ENCODE measurements around the gene BCAS3. TPM values are rescaled to one million over a fixed set of nuclear protein-coding genes. Genes with fewer than 3 reads are reported as not detected.

BCAS3 gene
- total and polyA plus RNA-seq, 2 donors: 6.9 to 12.4 TPM

DNA sequence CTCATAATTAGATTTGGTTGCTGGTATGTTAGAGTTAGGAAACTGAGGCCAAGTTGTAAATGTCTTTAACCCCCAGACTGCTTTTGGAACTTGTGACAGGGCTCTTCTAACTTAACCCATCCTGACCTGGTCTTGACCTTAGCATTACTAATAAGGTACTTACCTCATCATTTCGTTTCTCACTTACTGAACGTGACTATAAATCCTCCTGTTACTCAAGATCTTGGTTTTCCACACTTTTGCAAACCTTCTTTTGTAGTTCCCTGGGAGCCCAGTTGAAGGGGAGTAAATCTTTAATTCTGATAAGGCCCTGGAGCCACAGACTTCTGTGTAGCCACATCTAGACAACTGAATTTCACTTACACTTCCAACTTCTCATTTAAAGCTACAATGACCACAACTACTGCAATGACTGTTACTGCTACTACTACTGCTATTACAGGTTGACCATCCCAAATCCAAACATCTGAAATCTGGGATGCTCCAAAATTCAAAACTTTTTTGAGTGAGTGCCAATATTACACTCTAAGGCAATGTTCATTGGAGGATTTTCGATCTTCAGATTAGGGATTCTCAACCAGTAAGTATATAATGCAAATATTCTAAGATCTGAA, 473.1 kb downstream of the BCAS3 start:
- H3K4me3 ChIP-seq (ENCODE audit: low read length in 2 of 2): no peak overlapping the region
- H3K4me1 ChIP-seq (ENCODE audit: control insufficient read depth in 2 of 2, insufficient read depth in 2 of 2, low read length in 2 of 2): peaks cover 3 to 10% of the 10 kb centered on the region in 2 donors
- no peaks in the 10 kb centered on the region for H3K36me3 ChIP-seq (ENCODE audit: control insufficient read depth in 2 of 2, insufficient read depth in 2 of 2, low read length in 1 of 2)
- DNase-seq (ENCODE audit: low read depth in 6 of 9, low spot score in 9 of 9): no peak
- H3K27ac ChIP-seq (ENCODE audit: low read depth in 1 of 2, low read length in 1 of 2): no peak overlapping the region
- WGBS: 99% methylated on average over 3 of the region's 3 CpGs
- H3K27me3 ChIP-seq (ENCODE audit: control insufficient read depth in 2 of 2, insufficient read depth in 1 of 2, low read length in 1 of 2): no peaks in the 10 kb centered on the region
- no peaks in the 10 kb centered on the region for H3K9me3 ChIP-seq (ENCODE audit: control insufficient read depth in 2 of 2, insufficient read depth in 1 of 2, low read length in 1 of 2)

DNA sequence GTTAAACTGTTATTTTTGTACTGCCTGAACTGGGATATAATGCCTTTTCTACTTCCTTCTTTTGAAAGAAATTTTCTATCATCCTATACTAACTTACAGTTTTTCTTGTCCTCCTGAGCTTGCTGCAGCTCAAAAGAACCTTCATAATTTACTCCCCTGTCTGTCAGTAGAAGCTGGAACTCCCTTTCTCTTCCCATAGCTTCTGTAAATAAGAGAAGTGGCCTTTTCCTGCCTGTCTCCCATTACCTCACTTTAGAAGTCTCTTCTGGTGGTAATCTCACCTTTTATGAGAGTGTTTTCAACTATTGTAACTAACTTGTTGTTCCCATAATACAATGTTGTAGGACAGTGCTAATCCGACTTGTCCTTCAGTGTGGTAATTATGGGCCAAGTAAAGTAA, 475.2 kb downstream of the BCAS3 start:
- DNase-seq (ENCODE audit: low read depth in 6 of 9, low spot score in 9 of 9): no peak
- 96% methylated on average over 1 of the region's 1 CpG for WGBS
- no peak overlapping the region for H3K27ac ChIP-seq (ENCODE audit: low read depth in 1 of 2, low read length in 1 of 2)
- H3K4me1 ChIP-seq (ENCODE audit: control insufficient read depth in 2 of 2, insufficient read depth in 2 of 2, low read length in 2 of 2): peaks cover 3 to 6% of the 10 kb centered on the region in 2 donors
- no peaks in the 10 kb centered on the region for H3K27me3 ChIP-seq (ENCODE audit: control insufficient read depth in 2 of 2, insufficient read depth in 1 of 2, low read length in 1 of 2)
- no peaks in the 10 kb centered on the region for H3K9me3 ChIP-seq (ENCODE audit: control insufficient read depth in 2 of 2, insufficient read depth in 1 of 2, low read length in 1 of 2)
- H3K36me3 ChIP-seq (ENCODE audit: control insufficient read depth in 2 of 2, insufficient read depth in 2 of 2, low read length in 1 of 2): no peaks in the 10 kb centered on the region
- no peak overlapping the region for H3K4me3 ChIP-seq (ENCODE audit: low read length in 2 of 2)

DNA sequence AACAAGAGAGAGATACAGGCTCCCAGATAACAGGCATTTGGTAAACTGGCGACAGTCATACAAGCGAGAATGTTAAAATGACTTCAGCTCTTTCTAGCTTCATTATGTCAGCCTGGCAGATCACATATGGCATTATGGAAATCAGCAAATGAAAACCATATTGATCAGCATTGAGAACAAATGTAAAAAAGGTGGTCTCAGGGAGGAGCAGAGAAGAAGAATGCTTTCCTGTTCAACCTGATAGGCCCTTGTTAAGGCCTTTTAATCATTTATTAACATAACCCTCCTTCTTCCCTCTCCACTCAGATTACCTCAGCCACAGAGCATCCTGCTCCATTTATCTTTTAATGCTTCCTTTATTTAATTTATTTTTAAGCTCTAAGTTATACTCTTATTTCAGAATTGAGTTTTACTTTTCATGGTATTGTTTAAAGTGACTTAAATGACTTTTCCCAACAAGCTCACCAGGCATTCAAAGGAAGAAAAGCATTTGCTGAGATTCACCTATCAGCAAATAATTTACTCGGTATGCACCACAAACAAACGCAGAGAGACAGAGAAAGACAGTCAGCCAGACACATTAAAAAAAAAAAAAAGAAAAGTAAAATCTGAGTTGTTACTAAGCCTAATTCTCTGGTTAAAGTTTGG, 478.1 kb downstream of the BCAS3 start:
- no peaks in the 10 kb centered on the region for H3K27me3 ChIP-seq (ENCODE audit: control insufficient read depth in 2 of 2, insufficient read depth in 1 of 2, low read length in 1 of 2)
- DNase-seq (ENCODE audit: low read depth in 6 of 9, low spot score in 9 of 9): no peak

DNA sequence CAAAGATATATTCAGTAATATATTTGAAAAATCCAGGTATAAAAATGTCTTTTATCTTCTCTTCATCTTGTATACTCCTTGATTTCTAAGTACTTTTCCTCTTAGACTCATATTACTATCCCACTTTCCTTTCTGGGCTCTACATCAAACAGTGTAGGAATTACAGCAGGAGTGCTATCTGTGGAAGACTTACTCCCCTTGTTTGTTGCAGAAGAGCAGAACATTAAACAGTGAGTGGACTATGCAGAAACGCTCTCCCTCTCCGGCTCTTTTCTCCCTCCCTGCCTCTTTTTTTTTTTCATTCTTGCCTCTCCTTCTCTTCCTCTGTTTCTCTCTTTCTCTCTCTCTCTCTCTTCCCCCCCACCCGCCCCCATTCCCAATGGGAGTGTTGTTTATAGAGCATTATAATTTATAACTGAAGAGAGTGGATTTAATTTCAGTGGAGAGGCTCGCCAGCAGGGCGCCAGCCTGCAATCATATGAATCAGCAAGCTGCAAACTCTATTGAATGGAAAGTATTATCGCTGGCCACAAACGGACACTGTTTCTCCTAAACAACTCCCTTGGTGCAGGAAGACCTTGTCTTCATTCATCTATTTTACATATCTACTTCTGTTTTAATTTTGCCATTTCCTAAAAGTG, 479.7 kb downstream of the BCAS3 start:
- Histone ChIP-seq H3K36me3 (ENCODE audit: control insufficient read depth in 2 of 2, insufficient read depth in 2 of 2, low read length in 1 of 2) (no peaks in the 10 kb centered on the region), H3K4me3 (ENCODE audit: low read length in 2 of 2) (no peak overlapping the region), H3K27ac (ENCODE audit: low read depth in 1 of 2, low read length in 1 of 2) (no peak overlapping the region), H3K9me3 (ENCODE audit: control insufficient read depth in 2 of 2, insufficient read depth in 1 of 2, low read length in 1 of 2) (no peaks in the 10 kb centered on the region), H3K27me3 (ENCODE audit: control insufficient read depth in 2 of 2, insufficient read depth in 1 of 2, low read length in 1 of 2) (no peaks in the 10 kb centered on the region), H3K4me1 (ENCODE audit: control insufficient read depth in 2 of 2, insufficient read depth in 2 of 2, low read length in 2 of 2) (peaks cover 3 to 4% of the 10 kb centered on the region in 2 donors)
- WGBS: 91% methylated on average over 7 of the region's 7 CpGs
- DNase-seq (ENCODE audit: low read depth in 6 of 9, low spot score in 9 of 9): no peak

More for the DNA sequence above, 478.1 kb downstream of the BCAS3 start:
- Histone ChIP-seq H3K36me3 (ENCODE audit: control insufficient read depth in 2 of 2, insufficient read depth in 2 of 2, low read length in 1 of 2) (no peaks in the 10 kb centered on the region), H3K4me1 (ENCODE audit: control insufficient read depth in 2 of 2, insufficient read depth in 2 of 2, low read length in 2 of 2) (peaks cover 1 to 2% of the 10 kb centered on the region in 2 donors), H3K4me3 (ENCODE audit: low read length in 2 of 2) (no peak overlapping the region), H3K27ac (ENCODE audit: low read depth in 1 of 2, low read length in 1 of 2) (no peak overlapping the region), H3K9me3 (ENCODE audit: control insufficient read depth in 2 of 2, insufficient read depth in 1 of 2, low read length in 1 of 2) (no peaks in the 10 kb centered on the region)
- WGBS: 98% methylated on average over 4 of the region's 4 CpGs

DNA sequence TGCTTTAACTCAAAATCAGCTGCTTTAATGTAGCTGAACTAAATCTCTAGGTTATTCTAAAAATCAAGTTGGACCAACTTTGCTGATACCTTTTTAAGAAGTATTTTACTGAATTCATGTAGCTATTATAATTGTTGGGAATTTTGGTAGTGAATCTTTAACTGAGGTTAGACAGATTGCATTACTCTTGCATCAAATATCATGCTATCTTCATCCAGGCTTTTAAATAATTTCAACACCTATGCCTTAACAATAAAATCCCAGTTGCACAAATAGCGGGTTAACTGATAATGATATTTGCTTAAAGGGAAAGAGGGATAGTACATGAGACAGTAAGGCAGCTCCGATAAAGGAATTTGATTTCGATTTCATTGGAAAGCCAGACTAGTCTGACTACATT, 480.7 kb downstream of the BCAS3 start:
- H3K27me3 ChIP-seq (ENCODE audit: control insufficient read depth in 2 of 2, insufficient read depth in 1 of 2, low read length in 1 of 2): no peaks in the 10 kb centered on the region
- 95% methylated on average over 3 of the region's 3 CpGs for WGBS
- H3K4me1 ChIP-seq (ENCODE audit: control insufficient read depth in 2 of 2, insufficient read depth in 2 of 2, low read length in 2 of 2): peaks cover 3 to 4% of the 10 kb centered on the region in 2 donors
- H3K9me3 ChIP-seq (ENCODE audit: control insufficient read depth in 2 of 2, insufficient read depth in 1 of 2, low read length in 1 of 2): no peaks in the 10 kb centered on the region
- DNase-seq (ENCODE audit: low read depth in 6 of 9, low spot score in 9 of 9): no peak
- no peak overlapping the region for H3K4me3 ChIP-seq (ENCODE audit: low read length in 2 of 2)
- H3K27ac ChIP-seq (ENCODE audit: low read depth in 1 of 2, low read length in 1 of 2): no peak overlapping the region
- H3K36me3 ChIP-seq (ENCODE audit: control insufficient read depth in 2 of 2, insufficient read depth in 2 of 2, low read length in 1 of 2): no peaks in the 10 kb centered on the region

DNA sequence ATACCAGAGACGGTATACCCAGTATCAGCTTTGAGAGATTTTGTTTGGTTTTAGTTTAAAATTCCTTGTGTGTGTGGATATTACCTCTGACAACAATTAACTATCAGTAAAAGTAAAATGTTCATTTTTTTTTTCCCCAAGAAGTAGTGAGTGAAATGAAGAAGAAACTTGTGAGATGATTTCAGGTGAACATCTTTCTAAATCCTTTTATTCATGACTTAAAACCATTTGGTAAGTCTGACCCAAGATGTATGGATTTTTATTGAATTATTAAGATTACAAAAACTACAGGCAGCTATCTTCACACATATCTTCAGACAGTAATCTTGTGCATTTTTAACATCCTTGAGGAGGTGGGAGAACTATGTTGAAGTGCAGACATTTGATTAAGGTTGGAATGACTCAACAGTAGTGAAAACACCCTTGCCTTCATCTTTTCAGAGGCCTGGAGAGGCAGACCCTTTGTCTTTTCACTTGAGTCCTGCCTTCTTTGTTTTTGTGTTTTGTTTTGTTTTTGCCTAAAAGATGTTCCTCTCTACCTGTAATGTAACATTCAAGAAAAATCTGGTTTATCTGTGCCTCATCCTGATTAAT, 481.7 kb downstream of the BCAS3 start:
- peaks cover 0 to 1% of the 10 kb centered on the region in 2 donors for H3K9me3 ChIP-seq (ENCODE audit: control insufficient read depth in 2 of 2, insufficient read depth in 1 of 2, low read length in 1 of 2)
- no peak overlapping the region for H3K27ac ChIP-seq (ENCODE audit: low read depth in 1 of 2, low read length in 1 of 2)
- H3K36me3 ChIP-seq (ENCODE audit: control insufficient read depth in 2 of 2, insufficient read depth in 2 of 2, low read length in 1 of 2): no peaks in the 10 kb centered on the region
- no peaks in the 10 kb centered on the region for H3K27me3 ChIP-seq (ENCODE audit: control insufficient read depth in 2 of 2, insufficient read depth in 1 of 2, low read length in 1 of 2)
- peaks cover 3 to 4% of the 10 kb centered on the region in 2 donors for H3K4me1 ChIP-seq (ENCODE audit: control insufficient read depth in 2 of 2, insufficient read depth in 2 of 2, low read length in 2 of 2)
- no peak overlapping the region for H3K4me3 ChIP-seq (ENCODE audit: low read length in 2 of 2)
- DNase-seq (ENCODE audit: low read depth in 6 of 9, low spot score in 9 of 9): no peak
- 100% methylated on average over 1 of the region's 1 CpG for WGBS

DNA sequence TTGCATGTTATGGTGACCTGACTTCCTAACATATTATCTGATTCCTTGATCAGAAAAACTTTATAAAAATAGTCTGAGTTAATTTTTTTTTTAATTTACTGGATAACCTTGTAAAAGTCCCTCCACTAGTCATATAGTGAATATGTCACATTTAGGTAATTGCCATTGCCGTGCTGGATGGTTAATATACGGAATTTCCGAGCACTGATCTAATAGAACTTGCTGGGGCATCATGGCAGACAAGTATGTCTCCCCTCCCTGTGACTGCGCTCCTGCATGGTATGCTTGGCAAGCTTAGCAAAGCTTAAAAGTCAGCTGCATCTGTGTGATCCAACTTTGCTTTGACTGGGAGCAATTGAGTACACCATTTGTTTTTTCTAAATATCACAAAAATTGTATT, 482.6 kb downstream of the BCAS3 start:
- Histone ChIP-seq H3K27ac (ENCODE audit: low read depth in 1 of 2, low read length in 1 of 2) (no peak overlapping the region), H3K27me3 (ENCODE audit: control insufficient read depth in 2 of 2, insufficient read depth in 1 of 2, low read length in 1 of 2) (no peaks in the 10 kb centered on the region), H3K9me3 (ENCODE audit: control insufficient read depth in 2 of 2, insufficient read depth in 1 of 2, low read length in 1 of 2) (peaks cover 0 to 4% of the 10 kb centered on the region in 2 donors), H3K4me1 (ENCODE audit: control insufficient read depth in 2 of 2, insufficient read depth in 2 of 2, low read length in 2 of 2) (peaks cover 3 to 4% of the 10 kb centered on the region in 2 donors), H3K36me3 (ENCODE audit: control insufficient read depth in 2 of 2, insufficient read depth in 2 of 2, low read length in 1 of 2) (no peaks in the 10 kb centered on the region), H3K4me3 (ENCODE audit: low read length in 2 of 2) (no peak overlapping the region)
- no peak for DNase-seq (ENCODE audit: low read depth in 6 of 9, low spot score in 9 of 9)
- 97% methylated on average over 4 of the region's 4 CpGs for WGBS

DNA sequence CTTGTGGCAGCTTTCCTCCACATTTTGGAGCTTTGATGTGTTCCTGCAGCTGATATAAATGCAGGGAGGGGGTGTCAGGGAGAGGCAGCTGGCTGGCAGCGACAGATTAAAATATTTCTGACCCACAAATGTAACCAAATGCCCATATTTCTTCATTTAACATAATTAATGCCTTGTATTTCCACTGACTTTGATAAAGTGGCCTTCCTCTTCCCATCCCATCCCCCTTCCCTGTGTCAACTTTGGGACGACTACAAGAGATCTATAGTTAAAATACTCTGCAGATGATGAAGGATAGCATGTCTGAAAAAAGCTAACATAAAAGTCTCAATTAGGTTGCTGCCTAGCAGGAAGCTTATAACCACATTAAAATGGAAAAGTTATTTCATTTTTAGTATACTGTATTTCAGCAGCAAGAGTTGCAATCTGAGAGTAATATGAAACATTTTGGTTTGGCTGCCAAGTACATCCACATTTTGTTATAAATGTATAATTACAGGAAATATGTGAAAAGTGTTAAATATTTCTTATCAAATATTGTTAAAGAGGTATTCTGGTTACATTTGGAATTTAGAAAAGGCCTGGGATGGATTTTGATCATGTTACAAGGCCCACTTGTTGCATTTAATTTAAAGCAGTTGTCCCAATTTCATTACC, 483.3 kb downstream of the BCAS3 start:
- no peaks in the 10 kb centered on the region for H3K27me3 ChIP-seq (ENCODE audit: control insufficient read depth in 2 of 2, insufficient read depth in 1 of 2, low read length in 1 of 2)
- no peak overlapping the region for H3K4me3 ChIP-seq (ENCODE audit: low read length in 2 of 2)
- no peak for DNase-seq (ENCODE audit: low read depth in 6 of 9, low spot score in 9 of 9)
- H3K27ac ChIP-seq (ENCODE audit: low read depth in 1 of 2, low read length in 1 of 2): no peak overlapping the region
- no peaks in the 10 kb centered on the region for H3K36me3 ChIP-seq (ENCODE audit: control insufficient read depth in 2 of 2, insufficient read depth in 2 of 2, low read length in 1 of 2)
- 34% methylated on average over 2 of the region's 2 CpGs for WGBS
- peaks cover 0 to 4% of the 10 kb centered on the region in 2 donors for H3K9me3 ChIP-seq (ENCODE audit: control insufficient read depth in 2 of 2, insufficient read depth in 1 of 2, low read length in 1 of 2)
- H3K4me1 ChIP-seq (ENCODE audit: control insufficient read depth in 2 of 2, insufficient read depth in 2 of 2, low read length in 2 of 2): peaks cover 3 to 4% of the 10 kb centered on the region in 2 donors
